HG02759 (cell line): ENCODE data around the gene FYB1.

ENCODE experiments used
- ATAC-seq: cut with Tn5 transposase; IDR thresholded peaks from one replicate; pipeline ENCODE4 v1.9.1; 2021; ENCODE audit warnings: mild to moderate bottlenecking, moderate library complexity; ENCODE audit not compliant: unreplicated experiment

Gene FYB1

DNA sequence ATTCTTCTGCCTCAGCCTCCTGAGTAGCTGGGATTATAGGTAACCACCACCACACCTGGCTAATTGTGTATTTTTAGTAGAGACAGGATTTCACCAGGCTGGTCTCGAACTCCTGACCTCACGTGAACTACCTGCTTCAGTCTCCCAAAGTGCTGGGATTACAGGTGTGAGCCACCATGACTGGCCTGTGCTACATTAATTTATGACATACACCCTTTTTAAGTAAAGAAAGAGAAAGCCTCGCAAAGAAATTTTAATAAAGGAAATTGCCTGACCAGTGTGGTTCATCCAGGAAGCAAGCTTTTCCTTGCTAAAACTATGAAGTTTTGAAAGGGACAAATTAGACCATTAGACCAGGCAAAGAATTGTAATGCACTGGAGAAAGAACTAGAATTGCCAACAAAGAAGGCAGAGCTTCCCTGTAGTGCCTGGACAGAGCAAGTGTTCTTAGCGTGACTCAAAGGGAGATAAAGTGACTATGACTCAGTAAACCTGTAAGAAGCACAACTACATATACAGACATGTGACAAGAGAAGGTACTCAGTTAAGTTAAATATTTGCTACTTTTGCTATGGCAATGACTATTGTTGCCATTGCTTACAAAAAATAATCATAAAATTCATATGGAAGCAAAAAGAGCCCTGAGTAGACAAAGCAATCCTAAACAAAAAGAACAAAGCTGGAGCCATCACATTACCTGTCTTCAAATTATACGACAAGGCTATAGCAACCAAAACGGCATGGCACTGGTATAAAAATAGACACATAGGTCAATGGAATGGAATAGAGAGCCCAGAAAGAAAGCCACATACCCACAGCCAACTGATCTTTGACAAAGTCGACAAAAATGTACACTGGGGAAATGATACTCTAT is 54.6 kb downstream of the FYB1 start:
- ATAC-seq, result peak; percentile 82

DNA sequence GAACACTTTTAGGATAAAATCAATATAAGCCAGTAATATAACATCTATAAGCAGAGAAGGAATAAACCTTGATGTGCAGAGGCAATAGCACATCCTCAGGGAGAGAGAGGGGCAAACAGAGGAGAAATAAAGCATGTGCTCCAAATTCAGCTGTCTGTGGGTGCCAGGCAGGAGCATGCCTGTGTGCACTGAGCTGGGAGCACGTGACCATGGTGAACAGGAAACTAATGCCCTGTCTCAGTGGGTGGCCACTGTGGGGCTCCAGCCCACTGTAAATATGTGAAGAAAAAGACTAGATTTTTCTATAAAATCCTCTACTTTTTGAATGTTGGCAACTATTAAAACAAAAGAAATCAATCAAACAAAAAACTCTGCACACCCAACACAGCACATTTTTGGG is 55.3 kb downstream of the FYB1 start:
- ATAC-seq, result no peak

DNA sequence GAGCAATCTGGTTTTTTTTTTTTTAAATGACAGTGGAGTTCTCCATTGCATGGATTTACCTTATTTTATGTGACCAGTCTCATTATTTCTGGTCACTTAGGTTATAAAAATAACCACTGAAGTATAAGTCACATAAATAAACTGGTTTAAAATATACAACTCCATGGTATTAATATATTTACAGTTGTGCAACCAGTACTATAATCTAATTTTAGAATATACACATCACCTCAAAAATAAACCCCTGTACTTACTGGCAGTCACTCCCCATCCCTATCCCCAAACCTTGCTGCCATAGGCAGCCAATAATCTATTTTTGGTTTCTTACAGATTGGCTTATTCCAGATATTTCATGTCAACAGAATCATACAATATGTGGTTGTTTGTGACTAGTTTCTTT is 57.8 kb downstream of the FYB1 start:
- no peak for ATAC-seq

DNA sequence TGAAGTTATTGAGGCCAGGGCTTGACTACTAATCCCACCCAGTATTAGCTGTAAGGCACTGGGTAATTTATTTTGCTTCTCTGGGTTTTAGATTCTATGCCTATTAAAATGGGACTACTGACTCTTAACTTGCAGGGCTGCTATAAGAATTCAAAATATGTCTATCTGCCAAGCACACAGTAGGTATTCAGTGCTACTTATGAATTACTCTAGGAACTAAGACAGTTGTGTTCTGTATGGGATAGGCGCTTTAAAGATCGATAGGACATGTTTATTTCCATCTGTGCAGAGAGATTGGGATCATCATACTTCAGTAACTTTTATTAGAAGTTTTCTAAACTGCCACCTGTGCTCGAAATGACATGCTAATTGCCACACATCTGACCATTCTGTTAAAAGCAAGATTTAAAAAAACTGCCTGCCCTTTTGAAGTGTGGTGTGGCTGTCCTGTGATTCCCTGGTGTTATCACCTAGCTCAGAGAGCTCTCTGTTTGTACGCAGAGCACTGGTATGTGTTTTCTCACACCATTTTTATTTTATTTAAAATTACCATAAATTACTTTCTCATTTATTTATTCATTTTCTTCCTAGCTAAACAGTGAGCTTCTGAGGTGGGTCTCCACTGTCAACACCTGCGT is 58.7 kb downstream of the FYB1 start:
- ATAC-seq, result no peak

DNA sequence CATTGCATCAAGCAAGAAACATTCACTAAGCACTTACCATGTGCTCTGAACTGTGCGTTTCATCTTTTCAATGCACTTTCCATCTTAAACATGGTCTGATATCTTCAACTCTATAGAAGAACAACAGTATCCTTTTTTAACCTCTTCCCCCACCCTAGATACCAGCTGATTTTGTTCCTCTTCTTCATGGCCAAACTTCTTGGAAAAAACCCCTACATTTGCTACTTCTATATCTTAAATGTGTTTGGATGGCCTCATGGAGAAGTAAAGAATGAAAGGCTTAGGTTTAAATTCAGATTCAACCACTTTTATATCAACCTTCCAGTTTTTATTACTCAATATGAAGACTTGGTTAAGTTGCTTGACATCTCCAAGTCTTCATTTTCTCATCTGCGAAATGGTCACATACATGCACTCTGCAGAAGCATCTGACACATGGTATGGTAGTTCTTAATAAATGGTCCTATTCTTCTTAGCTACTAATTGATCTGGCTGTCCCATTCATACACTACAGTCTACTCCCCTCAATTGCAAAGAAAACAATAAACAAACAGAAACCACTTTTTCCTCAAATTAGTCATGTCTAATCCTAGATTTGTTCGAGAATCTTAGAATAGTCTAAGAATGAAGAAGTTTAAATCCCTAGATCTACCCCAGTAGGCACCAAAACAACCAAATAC is 59.4 kb downstream of the FYB1 start:
- no peak for ATAC-seq

DNA sequence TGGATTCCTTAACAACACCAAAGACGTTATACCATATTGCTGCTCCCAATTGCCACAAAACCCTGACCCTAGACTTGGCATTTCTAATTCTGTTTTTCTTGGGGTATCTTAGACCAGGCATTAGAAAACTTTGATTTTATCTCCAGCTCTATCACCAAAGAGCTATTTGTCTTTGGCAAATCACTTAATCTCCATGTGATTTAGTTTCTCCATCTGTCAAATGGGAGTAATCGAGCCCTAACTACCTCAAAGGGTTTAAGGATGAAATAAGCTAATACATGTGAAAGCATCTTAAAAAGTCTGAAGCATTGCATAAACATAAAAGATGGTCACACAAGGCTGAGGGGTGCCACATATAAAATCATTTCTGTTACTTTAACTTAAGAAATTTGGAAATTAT is 60.6 kb downstream of the FYB1 start:
- no peak for ATAC-seq

DNA sequence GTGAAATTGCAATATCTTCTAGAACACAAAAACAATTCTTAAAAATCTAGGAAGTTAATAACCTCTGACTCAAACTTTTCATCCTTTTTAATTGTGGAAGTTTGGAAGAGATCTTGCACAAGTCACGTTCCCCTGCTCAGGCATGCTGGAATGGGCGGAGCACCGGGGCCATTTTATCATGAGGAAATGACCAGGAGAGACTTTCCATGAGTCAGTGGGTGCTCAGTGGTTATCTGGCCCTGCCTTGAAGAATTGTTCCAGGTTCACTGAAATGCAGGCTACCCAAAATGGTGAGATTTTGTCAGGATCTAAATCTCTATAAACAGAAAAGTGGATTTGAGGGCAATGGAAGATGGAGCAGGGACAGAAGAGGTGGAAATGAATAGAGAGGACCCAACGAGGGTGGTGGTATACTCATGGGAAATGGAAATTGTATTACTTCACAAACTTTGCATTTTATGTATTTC is 61.2 kb downstream of the FYB1 start:
- ATAC-seq, result no peak

DNA sequence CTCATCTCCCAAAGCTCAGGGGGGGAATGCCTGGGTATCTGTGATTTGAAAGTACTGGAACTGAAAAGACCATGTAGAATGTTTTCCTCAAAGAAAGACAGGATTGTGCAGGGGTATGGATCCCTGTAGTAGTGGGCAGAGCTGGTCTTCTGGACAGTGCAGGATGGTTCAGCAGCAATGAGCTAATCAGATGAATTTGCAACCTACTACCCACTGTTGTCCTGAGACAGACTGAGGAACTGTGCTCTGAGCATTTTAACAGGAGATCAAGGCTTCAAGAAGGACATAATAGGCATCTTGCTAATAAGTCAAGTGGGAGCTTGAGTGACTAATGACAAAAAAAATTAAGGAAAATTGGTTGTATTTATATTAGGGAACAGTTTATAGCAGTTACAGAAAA is 61.7 kb downstream of the FYB1 start:
- ATAC-seq, result no peak

DNA sequence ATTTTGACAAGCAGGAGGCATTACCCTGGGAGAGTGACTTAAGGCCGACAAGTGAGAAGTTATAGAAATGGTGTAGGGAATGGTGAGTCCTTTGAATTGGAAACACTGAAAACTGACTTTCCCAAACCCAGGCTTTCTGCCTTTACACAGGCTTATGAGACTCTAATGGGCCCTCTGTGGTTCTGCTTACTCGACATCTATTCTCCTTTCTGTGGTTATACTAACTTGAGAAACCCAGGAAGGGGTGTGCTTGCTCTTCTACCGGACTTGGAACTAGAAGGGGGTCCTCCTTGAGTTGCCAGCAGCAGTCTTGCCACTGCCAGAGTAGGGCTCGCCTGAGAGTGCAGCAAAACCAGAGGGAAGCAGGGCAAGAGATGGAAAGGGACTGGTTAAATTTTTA is 63.3 kb downstream of the FYB1 start:
- no peak for ATAC-seq

DNA sequence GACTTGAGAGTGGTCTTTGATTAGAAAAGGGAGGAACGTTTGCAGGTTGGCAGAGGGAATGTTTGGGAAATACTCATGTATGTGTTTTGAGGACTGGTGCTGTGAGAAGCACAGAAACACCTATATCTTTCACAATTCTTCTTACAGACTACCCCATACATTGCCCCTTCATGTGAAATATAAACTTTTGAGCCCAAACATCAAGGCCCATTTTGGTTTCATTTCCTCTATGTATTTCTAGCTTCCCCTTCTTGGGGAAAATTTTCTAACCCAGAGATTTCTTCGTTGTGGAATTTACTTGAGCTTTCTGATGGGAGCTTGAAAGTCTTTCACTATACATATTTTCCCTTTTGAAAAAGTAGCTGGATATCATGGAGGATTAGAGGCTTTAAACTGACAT is 67.6 kb downstream of the FYB1 start:
- ATAC-seq, result no peak

DNA sequence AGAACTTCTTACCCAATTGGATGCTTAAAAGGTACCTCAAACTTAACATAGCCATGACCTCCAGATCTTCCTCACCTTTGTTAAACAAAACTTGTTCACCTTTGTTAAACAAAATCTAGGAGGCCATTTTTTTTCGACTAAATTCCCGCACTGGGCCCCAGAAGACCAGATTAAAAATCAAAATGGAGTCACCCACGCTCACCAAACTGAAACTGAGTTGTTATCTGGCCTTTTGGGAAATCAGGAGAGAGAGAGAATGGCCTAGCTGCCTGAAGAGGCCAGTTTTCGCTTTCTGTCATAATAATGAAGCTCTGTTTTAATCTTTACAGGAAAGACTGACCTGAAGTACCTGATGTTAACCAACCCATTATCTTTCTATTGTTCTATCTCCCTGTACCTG is 69.4 kb downstream of the FYB1 start:
- ATAC-seq, result no peak

DNA sequence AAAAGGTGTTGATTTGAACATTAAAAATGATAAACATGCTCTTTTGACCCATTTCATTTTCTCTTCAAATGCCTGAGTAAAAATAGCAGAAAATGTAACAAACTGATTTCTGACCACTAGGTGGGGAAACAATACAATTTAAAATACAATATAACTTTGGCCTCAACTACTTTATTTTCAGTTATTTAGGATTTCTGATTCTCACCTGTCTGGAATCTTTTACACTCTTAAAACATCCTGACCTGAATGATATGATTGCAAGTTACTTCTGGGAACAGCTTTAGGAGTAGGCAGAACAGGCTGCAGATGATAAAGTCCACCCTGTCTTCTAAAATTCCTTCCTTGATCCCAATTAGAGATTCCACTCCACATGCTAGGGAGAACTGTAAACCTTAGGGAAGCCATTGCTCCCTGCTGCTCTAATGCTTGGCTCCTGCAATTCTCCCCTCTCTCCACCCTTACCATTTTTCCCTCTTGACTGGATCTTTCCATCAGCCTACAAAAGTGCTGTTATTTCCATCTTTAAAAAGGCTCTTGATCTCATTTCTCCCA is 70.3 kb downstream of the FYB1 start:
- no peak for ATAC-seq

DNA sequence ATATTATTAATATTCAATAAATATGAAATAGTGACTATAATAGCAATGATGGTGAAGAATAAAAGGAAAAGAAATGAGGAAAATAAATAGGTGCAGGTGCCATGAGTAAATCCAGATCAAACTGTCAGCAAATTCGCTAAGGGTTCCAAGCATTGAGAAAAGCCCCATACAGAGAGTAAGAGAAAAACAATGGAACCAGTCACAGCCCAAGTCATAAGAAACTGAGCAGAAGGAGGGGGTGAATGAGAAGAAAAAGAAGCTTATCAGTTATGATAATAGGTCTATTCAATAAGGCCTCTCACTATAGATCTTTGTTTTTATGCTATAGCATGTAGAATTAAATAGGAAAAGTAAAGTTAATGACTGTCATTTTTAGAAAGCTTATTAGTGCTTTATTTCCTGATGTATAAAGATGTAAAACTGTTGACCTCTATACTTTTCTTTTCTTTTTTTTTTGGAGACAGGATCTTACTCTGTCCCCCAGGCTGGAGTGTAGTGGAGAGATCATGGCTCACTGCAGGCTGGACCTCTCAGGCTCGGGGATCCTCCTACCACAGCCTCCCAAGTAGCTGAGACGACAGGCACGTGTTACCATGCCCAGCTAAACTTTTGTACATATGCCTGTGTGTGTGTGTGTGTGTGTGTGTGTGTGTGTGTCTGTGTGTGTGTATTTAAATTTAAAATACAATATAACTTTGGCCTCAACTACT is 72.4 kb downstream of the FYB1 start:
- no peak for ATAC-seq

DNA sequence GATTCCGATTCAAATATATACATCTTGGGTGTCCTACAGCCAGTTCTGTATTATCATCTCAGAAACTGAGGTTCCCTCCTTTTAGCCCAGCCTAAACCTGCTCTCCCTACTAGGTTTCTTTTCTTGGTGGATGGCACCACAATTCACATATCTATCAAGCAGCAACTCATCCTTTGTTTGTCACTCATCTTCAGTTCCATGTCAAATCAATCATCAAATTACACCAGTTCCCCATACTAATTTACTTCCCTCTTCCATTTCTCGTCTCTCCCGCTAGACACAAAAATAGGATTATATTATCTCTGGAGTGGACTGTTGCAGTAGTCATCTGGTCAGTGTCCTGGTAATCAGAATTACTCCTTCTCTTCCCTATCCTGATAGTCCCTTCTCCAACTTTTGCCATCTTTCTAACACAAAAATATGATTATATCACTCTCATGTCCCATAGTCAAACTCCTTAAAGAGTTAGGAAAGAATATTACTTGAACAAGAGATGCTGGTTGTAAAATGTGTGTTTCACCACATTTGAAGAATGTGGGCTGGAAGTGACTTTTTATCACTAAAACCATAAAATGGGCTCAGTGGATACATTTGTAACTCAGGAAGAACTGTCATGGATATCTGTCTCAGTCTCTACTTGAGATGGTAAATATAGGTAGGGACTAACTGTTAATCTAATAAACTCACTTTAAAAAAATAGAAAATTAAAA is 76.1 kb downstream of the FYB1 start:
- ATAC-seq, result no peak

DNA sequence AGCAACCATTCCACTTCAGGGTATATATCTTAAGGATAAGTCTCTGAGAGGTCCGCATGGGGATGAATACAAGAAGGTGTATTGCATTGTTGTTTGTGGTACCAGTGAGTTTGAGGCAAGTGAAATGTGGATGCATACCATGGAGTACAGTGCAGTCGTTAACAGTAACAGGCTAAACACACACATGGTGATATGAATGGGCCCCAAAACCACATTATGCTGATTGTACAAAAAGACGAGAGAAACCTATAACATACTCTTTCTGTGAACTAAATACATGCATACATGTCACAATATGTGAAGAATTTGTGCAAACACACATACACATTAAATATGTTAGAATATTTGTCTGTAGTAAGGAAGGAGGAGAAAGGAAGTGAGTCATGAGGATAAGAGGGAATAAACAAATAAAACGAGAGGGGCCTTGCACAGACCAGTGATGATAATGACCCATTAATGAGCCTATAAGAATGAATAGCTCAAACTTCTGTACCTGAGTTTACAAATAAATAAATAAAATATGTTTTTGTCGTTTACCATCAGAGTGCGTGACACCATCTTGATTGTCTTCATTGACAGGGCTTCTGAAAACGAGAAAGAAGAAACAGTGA is 78.7 kb downstream of the FYB1 start:
- no peak for ATAC-seq

DNA sequence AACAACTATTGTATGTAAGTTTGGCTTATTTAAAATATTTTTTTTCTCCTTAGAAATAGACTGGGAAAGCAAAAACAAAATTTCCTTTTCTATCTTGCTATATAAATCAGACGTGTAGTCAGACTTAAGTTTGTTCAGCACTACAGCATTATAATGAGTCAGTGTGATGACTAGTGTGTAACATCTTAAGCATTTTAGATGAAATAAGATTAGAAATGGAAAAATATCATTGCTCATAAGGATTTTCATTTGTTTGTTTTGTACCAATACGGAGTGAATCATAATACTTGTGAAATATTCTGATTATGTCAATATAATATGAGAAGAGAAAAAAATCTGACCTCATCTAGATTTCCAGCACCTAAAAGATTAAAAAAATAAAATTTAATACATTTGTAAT is 80.5 kb downstream of the FYB1 start:
- ATAC-seq, result no peak

DNA sequence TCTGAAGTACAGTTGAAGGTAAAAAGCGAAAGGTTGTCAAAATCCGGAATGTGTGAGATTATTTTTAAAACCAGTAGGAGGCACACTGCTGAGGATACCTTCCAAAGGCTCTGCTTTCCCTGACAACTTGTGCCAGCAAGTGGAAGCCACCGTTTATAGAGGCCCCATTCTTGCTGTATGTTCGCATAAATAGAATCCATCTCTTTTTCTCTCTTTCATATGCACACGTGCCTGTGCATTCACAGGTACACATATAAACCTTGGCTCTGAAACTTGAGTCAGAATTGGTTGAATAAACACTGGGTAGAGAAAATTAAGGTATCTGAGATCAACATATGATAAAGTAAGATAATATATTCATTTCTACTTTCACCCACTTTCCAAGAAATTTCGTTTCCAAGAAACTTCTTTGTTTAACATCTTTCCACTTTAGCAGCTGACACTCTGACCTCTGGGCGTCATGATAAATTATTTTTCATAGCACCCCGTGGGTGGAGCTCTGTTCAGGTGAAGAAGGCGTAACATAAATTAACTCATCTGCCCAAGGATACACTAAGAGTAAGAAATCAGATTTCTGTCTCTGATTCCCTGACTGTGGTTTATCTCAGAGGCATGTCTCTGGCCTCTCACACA is 81.4 kb downstream of the FYB1 start:
- ATAC-seq, result no peak

DNA sequence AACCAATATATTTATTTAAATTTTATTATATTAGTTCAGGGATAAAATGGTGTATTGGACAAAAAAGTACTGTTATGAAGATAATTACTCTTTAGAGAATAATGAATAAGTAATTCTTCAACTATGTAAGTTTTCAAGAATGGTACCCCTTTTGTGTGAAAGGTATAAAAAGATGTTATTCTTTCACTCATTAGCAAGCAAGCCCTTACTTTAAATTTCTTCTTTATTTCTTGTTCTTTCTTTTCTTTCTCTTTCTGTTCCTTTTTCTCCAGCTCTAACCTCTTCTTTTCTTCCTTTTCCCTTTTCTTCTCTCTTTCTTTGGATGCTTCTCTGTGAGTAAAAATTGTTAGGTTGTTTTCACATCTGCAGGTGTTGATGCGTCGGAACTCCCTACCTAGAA is 82.0 kb downstream of the FYB1 start:
- no peak for ATAC-seq

DNA sequence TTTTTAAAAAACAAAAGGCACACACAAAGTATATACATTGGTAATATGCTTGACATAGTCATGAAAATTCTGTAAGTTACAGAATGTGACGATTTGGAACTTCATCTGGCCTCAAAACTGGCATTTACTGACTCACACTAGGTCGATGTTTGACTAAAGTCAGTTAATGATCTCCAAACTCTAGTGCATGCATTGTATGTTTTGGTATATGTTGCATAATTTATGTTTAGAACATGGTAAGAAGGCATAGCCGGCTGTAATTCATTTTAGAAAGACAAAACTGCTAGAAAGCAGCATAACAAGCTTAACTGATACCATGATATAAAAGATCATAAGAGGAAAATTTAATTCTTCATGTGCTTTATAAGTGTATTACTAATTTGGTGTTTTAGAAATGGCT is 86.6 kb downstream of the FYB1 start:
- ATAC-seq, result no peak

DNA sequence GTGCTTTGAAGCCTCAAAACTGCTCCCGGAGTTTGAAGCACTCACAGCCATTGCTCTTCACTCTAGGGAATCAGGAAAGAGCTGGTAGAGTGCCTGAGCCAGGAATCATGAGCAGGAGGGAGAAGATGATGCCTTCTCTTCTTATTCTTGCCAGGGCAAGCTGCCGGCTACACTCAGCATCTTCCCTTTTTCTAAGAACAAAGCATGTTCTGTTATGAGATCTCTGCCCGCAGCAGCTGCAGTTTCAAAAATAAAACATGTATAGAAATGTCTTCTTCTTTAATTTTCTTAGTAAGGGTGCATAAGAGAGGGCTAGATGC is 87.3 kb downstream of the FYB1 start:
- no peak for ATAC-seq
